ENCODE measurements around the gene DMGDH. TPM values are rescaled to one million over a fixed set of nuclear protein-coding genes. Genes with fewer than 3 reads are reported as not detected.
A peak's percentile ranks its signal among the peaks of the same experiment; 100 is the strongest.

Gene DMGDH
- total RNA-seq, 2 donors from 2014 or later = 0.42 to 1.9 TPM

GRCh38 chr5:79042188-79042587 is 27.3 kb downstream of the DMGDH start:
- Mint-ChIP-seq H3K27ac (no peak overlapping the region), H3K36me3 (ENCODE audit: low read depth) (no peaks in the 10 kb centered on the region), H3K9me3 (no peaks in the 10 kb centered on the region), H3K27me3 (peaks cover 4% of the 10 kb centered on the region), H3K4me1 (no peaks in the 10 kb centered on the region), H3K4me3 (no peak overlapping the region)
- ATAC-seq (replicated peaks) = no peak

- no peak overlapping the region for H3K27ac Mint-ChIP-seq
- ATAC-seq (replicated peaks) = no peak
- H3K9me3 Mint-ChIP-seq = no peaks in the 10 kb centered on the region
- H3K4me3 Mint-ChIP-seq = no peak overlapping the region
- H3K27me3 Mint-ChIP-seq = no peaks in the 10 kb centered on the region
- H3K36me3 Mint-ChIP-seq (ENCODE audit: low read depth) = no peaks in the 10 kb centered on the region
- H3K4me1 Mint-ChIP-seq = no peaks in the 10 kb centered on the region
Measured at GRCh38 chr5:79036769-79037168, 32.7 kb downstream of the DMGDH start.

GRCh38 chr5:79035237-79035636 is 34.2 kb downstream of the DMGDH start:
- no peak overlapping the region for H3K27ac Mint-ChIP-seq
- H3K4me1 Mint-ChIP-seq = no peaks in the 10 kb centered on the region
- no peaks in the 10 kb centered on the region for H3K27me3 Mint-ChIP-seq
- no peaks in the 10 kb centered on the region for H3K36me3 Mint-ChIP-seq (ENCODE audit: low read depth)
- no peak for ATAC-seq (replicated peaks)
- H3K9me3 Mint-ChIP-seq = no peaks in the 10 kb centered on the region
- H3K4me3 Mint-ChIP-seq = no peak overlapping the region

- Mint-ChIP-seq H3K4me3 (no peak overlapping the region), H3K27me3 (no peaks in the 10 kb centered on the region), H3K36me3 (ENCODE audit: low read depth) (no peaks in the 10 kb centered on the region), H3K9me3 (no peaks in the 10 kb centered on the region), H3K4me1 (no peaks in the 10 kb centered on the region), H3K27ac (no peak overlapping the region)
- no peak for ATAC-seq (replicated peaks)
Measured at GRCh38 chr5:79032782-79033181, 36.7 kb downstream of the DMGDH start.

- Mint-ChIP-seq H3K27me3 (peaks cover 4% of the 10 kb centered on the region), H3K4me1 (no peaks in the 10 kb centered on the region), H3K9me3 (no peaks in the 10 kb centered on the region), H3K4me3 (no peak overlapping the region), H3K36me3 (ENCODE audit: low read depth) (no peaks in the 10 kb centered on the region), H3K27ac (no peak overlapping the region)
- no peak for ATAC-seq (replicated peaks)
Measured at GRCh38 chr5:79032031-79032695, 37.3 kb downstream of the DMGDH start.

- H3K36me3 Mint-ChIP-seq (ENCODE audit: low read depth) = no peaks in the 10 kb centered on the region
Measured at GRCh38 chr5:79031485-79031867, 38.0 kb downstream of the DMGDH start.

GRCh38 chr5:79030663-79031484 is 38.6 kb downstream of the DMGDH start:
- no peaks in the 10 kb centered on the region for H3K36me3 Mint-ChIP-seq (ENCODE audit: low read depth)
- H3K27ac Mint-ChIP-seq = no peak overlapping the region
- peaks cover 7% of the 10 kb centered on the region for H3K27me3 Mint-ChIP-seq
- ATAC-seq (replicated peaks) = no peak
- H3K9me3 Mint-ChIP-seq = no peaks in the 10 kb centered on the region
- H3K4me3 Mint-ChIP-seq = no peak overlapping the region
- no peaks in the 10 kb centered on the region for H3K4me1 Mint-ChIP-seq

More at GRCh38 chr5:79031485-79031867, 38.0 kb downstream of the DMGDH start:
- Mint-ChIP-seq H3K27me3 (peaks cover 5% of the 10 kb centered on the region), H3K4me3 (no peak overlapping the region), H3K27ac (no peak overlapping the region), H3K4me1 (no peaks in the 10 kb centered on the region), H3K9me3 (no peaks in the 10 kb centered on the region)
- no peak for ATAC-seq (replicated peaks)

GRCh38 chr5:79025054-79025472 is 44.4 kb downstream of the DMGDH start:
- Mint-ChIP-seq H3K4me1 (peaks cover 5% of the 10 kb centered on the region), H3K27me3 (peaks cover 40% of the 10 kb centered on the region), H3K27ac (no peak overlapping the region), H3K4me3 (no peak overlapping the region), H3K36me3 (ENCODE audit: low read depth) (no peaks in the 10 kb centered on the region), H3K9me3 (no peaks in the 10 kb centered on the region)
- ATAC-seq (replicated peaks) = no peak

- Mint-ChIP-seq H3K4me3 (no peak overlapping the region), H3K27ac (no peak overlapping the region), H3K27me3 (peaks cover 46% of the 10 kb centered on the region), H3K36me3 (ENCODE audit: low read depth) (no peaks in the 10 kb centered on the region), H3K9me3 (no peaks in the 10 kb centered on the region), H3K4me1 (peaks cover 5% of the 10 kb centered on the region)
- no peak for ATAC-seq (replicated peaks)
Measured at GRCh38 chr5:79023947-79024346, 45.5 kb downstream of the DMGDH start.

GRCh38 chr5:79023348-79023747 is 46.1 kb downstream of the DMGDH start:
- Mint-ChIP-seq H3K9me3 (no peaks in the 10 kb centered on the region), H3K4me1 (peaks cover 5% of the 10 kb centered on the region), H3K36me3 (ENCODE audit: low read depth) (no peaks in the 10 kb centered on the region), H3K27me3 (peaks cover 50% of the 10 kb centered on the region), H3K4me3 (no peak overlapping the region), H3K27ac (no peak overlapping the region)
- ATAC-seq (replicated peaks) = no peak

GRCh38 chr5:79022771-79023170 is 46.7 kb downstream of the DMGDH start:
- H3K4me3 Mint-ChIP-seq = no peak overlapping the region
- H3K36me3 Mint-ChIP-seq (ENCODE audit: low read depth) = no peaks in the 10 kb centered on the region
- no peak overlapping the region for H3K27ac Mint-ChIP-seq
- H3K9me3 Mint-ChIP-seq = no peaks in the 10 kb centered on the region
- H3K27me3 Mint-ChIP-seq = peaks cover 50% of the 10 kb centered on the region
- peaks cover 5% of the 10 kb centered on the region for H3K4me1 Mint-ChIP-seq
- ATAC-seq (replicated peaks) = no peak

- H3K27me3 Mint-ChIP-seq = peaks cover 46% of the 10 kb centered on the region
- no peak overlapping the region for H3K27ac Mint-ChIP-seq
- H3K4me1 Mint-ChIP-seq = peaks cover 5% of the 10 kb centered on the region
- H3K4me3 Mint-ChIP-seq = no peak overlapping the region
- no peak for ATAC-seq (replicated peaks)
- no peaks in the 10 kb centered on the region for H3K9me3 Mint-ChIP-seq
- H3K36me3 Mint-ChIP-seq (ENCODE audit: low read depth) = no peaks in the 10 kb centered on the region
Measured at GRCh38 chr5:79021753-79022152, 47.7 kb downstream of the DMGDH start.

- no peaks in the 10 kb centered on the region for H3K9me3 Mint-ChIP-seq
- H3K4me3 Mint-ChIP-seq = peak overlapping the region; percentile 12
- peaks cover 47% of the 10 kb centered on the region for H3K27me3 Mint-ChIP-seq
- H3K36me3 Mint-ChIP-seq (ENCODE audit: low read depth) = no peaks in the 10 kb centered on the region
- H3K27ac Mint-ChIP-seq = no peak overlapping the region
- H3K4me1 Mint-ChIP-seq = peaks cover 5% of the 10 kb centered on the region
- ATAC-seq (replicated peaks) = no peak
Measured at GRCh38 chr5:79020861-79021561, 48.5 kb downstream of the DMGDH start.

- Mint-ChIP-seq H3K9me3 (peaks cover 7% of the 10 kb centered on the region), H3K4me1 (no peaks in the 10 kb centered on the region), H3K36me3 (ENCODE audit: low read depth) (no peaks in the 10 kb centered on the region), H3K4me3 (no peak overlapping the region), H3K27ac (no peak overlapping the region), H3K27me3 (peaks cover 33% of the 10 kb centered on the region)
- ATAC-seq (replicated peaks) = no peak
Measured at GRCh38 chr5:79014631-79015030, 54.8 kb downstream of the DMGDH start.

- Mint-ChIP-seq H3K4me3 (no peak overlapping the region), H3K4me1 (no peaks in the 10 kb centered on the region), H3K27ac (no peak overlapping the region), H3K27me3 (peaks cover 24% of the 10 kb centered on the region), H3K36me3 (ENCODE audit: low read depth) (no peaks in the 10 kb centered on the region), H3K9me3 (peaks cover 7% of the 10 kb centered on the region)
- no peak for ATAC-seq (replicated peaks)
Measured at GRCh38 chr5:79011869-79012268, 57.6 kb downstream of the DMGDH start.

Measured in activated T-helper 17 cell treated with anti-CD3 and anti-CD28 coated beads, Interleukin-2, amount 50 U/mL, for 72 hours (primary cell).